Breast epithelium (tissue), 3 donors: Measurements from ENCODE around the gene NDUFB1.
A peak's percentile ranks its signal among the peaks of the same experiment; 100 is the strongest.

Experiments
- CTCF ChIP-seq, 3 donors: fragments of 450-650 bp; IDR thresholded peaks; one replicate each; pipeline ENCODE4 v1.5.1; 2016 to 2017; ENCODE audit warnings: antibody characterized with exemption in 3 of 3, mild to moderate bottlenecking in 3 of 3, moderate library complexity in 3 of 3
- POLR2A ChIP-seq: fragments of 450-650 bp; IDR thresholded peaks from one replicate; pipeline ENCODE4 v1.6.1; 2016; ENCODE audit warnings: antibody characterized with exemption, mild to moderate bottlenecking, moderate library complexity
- POLR2AphosphoS5 ChIP-seq, 3 donors: sonication (generic); formaldehyde crosslinking; IDR thresholded peaks; one replicate each; pipeline ENCODE4 v1.6.1; 2017; ENCODE audit warnings: antibody characterized with exemption in 3 of 3

- TF ChIP-seq POLR2A, result no peak
- peak in 2 of 3 donors; percentile 22 to 30 for TF ChIP-seq CTCF (IDR thresholded peaks at IDR 0.05)
- no peak for TF ChIP-seq POLR2AphosphoS5 (IDR thresholded peaks at IDR 0.05)
Measured at GRCh38 chr14:92135269-92135668, 13.8 kb upstream of the NDUFB1 start.
